CD4-positive, alpha-beta T cell treated with Interleukin-17A for 4 hours (primary cell): ENCODE results near the gene SMURF1.
"Not testable (repeated sequence)": the region's sequence is repeated elsewhere in the genome, so short reads cannot be mapped to it uniquely, and the experiment has no call there.

Experiments
- DNase-seq: peaks from one replicate; pipeline ENCODE4 v3.0.0-alpha.2; 2020; ENCODE audit warnings: mixed read lengths

Gene SMURF1

DNA sequence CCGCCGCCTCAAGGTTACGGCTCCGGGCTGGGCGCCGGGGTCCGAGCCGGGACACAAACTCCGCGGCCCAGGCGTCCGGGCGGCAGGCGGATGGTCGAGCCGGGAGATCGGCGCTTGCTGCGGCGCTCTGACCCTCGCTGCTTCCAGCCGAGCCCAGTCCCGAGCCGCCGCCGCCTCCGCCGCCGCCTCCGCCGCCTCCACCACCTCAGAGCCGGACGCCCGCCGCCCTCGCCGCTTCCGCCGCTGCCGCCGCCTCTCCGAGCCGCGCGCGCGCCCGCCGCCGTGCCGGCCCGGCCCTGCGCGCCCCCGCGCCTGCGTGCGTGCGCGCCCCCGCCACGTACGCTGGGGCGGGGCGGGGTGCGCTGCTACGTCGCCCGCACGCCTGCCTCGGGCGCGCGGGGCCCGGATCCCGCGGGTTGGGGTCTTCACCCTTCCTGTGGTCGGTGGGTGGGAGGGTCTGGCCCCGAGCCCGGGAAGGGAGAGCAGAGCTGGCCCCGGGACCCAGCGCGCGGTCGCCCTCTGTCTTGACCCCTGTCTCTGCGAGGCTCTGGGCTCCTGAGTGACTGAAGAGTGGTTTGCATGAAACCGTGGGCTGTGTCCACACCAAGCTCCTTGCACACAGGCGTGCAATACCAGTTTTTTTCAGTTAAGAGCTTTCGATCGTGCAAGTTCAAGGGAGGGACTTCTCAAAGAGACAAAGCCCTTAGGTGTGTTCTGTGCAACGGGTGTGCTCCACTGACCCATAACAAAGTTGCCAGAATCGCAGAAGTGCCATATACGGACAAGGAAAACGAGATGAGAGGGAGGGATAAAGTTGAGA is at the start of gene SMURF1:
Gene SMURF1 (minus strand): TSS at position 256 of the 820 bp plus-strand sequence. CDS start 328 bp downstream, outside the sequence.
- peak; percentile 82 for DNase-seq

GRCh38 chr7:99191869-99192596 is 48.1 kb upstream of the SMURF1 start:
- DNase-seq, result no peak

GRCh38 chr7:99190359-99191009 is 46.6 kb upstream of the SMURF1 start:
- DNase-seq, result no peak

GRCh38 chr7:99189222-99189621 is 45.3 kb upstream of the SMURF1 start:
- DNase-seq, result no peak

DNA sequence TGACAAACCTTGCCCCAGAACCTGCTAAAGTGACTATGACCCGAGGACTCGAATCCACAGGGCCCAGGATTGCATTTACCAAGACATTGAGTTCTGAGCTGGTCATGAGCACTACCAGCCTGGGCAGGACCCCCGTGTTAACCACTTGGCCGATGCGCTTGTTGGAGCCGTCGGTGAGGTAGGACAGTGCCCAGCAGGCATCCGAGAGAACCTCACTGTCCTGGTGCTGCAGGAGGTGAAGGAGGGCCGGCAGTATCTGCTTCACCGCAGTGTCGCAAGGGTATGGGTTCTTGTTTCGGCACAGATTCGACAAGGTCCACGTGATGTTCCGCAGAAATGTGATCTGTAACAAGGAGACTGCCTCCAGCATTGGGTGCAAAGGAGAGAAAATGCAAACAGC is 44.3 kb upstream of the SMURF1 start:
- DNase-seq, result no peak

DNA sequence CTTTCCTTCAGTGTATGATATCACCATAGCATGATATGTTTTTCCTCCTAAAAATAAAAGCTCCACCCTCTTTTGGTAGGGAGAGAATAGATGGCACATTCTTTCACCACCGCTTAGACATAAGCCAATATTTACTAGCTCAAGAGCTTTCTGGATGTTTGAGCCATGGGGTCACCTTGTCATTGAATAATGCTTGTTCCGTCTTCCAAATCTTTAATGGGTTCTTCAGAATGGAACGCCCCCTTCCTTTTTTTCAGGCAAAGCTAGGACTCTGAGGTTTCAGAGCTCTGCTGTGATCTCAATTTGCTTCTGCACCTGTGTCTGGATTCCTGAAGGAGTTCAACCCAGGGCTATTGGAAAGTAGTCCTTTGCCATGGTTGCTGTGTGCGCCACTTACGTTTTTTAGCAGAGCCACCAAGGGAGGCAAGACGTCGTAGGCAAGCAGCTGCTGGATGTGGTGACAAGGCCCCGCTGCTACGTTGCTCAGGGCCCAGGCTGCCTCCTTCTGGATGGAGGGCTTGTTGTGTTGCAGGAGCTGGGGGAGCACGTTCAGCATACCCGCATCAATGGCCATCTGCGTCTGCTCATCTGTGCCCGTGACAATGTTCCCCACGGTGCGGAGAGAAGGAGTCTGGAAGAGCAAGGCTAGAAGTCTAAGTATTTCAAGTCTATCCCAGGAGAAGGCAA is 40.8 kb upstream of the SMURF1 start:
- DNase-seq, result no peak

GRCh38 chr7:99180067-99180650 is 36.3 kb upstream of the SMURF1 start:
- no peak for DNase-seq

GRCh38 chr7:99177165-99177564 is 33.3 kb upstream of the SMURF1 start:
- no peak for DNase-seq

- DNase-seq, result no peak
Measured at GRCh38 chr7:99173787-99174186, 29.9 kb upstream of the SMURF1 start.

- DNase-seq, result no peak
Measured at GRCh38 chr7:99171731-99172130, 27.8 kb upstream of the SMURF1 start.

DNA sequence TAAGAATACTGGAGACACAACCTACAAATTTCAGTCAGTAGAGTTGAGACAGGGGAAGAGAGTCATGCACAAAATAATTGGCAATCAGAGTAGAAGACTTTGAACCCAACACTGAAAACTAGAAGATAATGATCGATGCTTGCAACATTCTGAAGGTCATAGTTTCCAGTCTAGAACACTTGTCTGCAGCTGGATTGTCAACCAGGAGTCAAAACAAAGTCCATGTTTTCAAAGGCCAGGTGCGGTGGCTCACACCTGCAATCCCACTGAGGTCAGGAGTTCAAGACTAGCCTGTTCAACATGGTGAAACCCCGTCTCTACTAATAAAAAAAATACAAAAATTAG is 26.8 kb upstream of the SMURF1 start:
- no peak for DNase-seq

DNA sequence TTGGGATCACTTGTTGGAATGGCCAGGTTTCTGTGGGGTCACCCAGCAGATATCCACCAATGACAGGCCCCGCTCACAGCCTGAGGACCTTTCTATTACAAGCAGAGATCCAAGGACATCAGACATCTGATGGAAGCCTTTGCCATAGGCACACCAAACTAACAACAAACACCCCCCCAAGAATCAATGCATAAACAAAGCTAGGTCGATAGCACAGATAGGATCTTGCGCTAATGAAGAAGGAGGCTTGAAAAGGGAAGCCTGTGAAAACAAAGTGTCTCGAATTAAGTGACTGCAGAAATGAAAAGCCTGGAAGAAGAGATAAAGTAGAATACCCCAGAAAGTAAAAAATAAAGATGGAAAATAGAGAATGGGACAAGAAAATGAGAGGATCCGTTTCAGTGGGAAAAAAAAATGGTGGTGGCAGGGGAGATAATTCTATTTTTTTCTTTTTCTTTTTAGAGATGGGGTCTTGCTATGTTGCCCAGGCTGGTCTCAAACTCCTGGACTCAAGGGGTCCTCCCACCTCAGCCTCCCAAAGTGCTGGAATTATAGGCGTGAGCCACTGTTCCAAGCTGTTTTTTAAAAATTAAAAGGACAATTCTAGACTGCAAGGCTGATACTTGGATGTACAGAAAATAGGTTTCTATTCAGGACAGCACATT is 26.3 kb upstream of the SMURF1 start:
- DNase-seq, result no peak

DNA sequence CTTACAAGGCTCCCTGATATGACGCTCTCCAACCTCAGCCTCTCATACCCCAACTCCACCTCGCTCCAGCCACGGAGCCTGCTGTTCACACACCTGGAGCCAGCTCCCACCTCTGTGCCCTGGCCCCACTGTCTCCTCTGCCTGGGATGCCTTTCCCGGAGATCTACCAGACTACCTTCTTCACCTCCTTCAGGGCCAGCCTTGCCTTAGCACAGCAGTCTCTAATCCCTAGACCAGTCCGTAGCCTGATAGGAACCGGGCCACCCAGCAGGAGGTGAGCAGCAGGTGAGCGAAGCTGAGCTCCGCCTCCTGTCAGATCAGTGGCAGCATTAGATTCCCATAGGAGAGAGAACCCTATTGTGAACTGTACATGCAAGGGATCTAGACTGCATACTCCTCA is 23.2 kb upstream of the SMURF1 start:
- no peak for DNase-seq

DNA sequence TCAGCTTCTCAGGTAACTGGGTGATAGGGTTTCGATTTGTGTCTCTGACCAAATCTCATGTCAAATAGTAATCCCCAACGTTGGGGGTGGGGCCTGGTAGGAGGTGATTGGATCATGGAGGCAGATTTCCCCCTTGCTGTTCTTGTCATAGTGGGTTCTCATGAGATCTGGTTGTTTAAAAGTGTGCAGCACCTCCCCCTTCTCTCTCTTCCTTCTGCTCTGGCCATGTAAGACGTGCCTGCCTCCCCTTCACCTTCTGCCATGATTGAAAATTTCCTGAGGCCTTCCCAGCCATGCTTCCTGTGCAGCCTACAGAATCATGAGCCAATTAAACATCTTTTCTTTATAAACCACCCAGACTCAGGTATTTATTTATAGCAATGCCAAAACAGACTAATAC is 21.9 kb upstream of the SMURF1 start:
- no peak for DNase-seq

- not testable (repeated sequence) for DNase-seq
Measured at GRCh38 chr7:99163669-99164068, 19.8 kb upstream of the SMURF1 start.

- DNase-seq, result no peak
Measured at GRCh38 chr7:99156649-99157048, 12.7 kb upstream of the SMURF1 start.

DNA sequence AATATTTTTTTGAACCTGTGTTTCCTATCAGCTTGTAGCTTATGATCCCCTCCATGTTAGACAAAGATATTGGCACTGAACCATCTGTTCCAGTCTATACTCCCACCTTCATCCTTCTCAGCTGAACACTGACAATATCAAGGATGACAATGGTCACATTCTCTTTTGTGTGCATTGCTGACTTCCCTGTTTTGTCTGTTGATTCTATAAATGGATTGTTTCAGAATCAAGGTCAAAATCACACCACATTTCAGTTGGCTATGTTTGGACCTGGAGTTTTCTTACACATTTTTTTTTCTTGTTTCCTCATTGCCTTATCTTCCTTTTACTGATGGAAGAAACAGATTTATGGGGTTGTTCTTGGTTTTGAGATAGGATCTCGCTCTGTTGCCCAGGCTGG is 11.3 kb upstream of the SMURF1 start:
- no peak for DNase-seq

- DNase-seq, result no peak
Measured at GRCh38 chr7:99146979-99147378, 3.1 kb upstream of the SMURF1 start.

GRCh38 chr7:99143521-99143852 is 421 bp downstream of the SMURF1 start:
- no peak for DNase-seq

DNA sequence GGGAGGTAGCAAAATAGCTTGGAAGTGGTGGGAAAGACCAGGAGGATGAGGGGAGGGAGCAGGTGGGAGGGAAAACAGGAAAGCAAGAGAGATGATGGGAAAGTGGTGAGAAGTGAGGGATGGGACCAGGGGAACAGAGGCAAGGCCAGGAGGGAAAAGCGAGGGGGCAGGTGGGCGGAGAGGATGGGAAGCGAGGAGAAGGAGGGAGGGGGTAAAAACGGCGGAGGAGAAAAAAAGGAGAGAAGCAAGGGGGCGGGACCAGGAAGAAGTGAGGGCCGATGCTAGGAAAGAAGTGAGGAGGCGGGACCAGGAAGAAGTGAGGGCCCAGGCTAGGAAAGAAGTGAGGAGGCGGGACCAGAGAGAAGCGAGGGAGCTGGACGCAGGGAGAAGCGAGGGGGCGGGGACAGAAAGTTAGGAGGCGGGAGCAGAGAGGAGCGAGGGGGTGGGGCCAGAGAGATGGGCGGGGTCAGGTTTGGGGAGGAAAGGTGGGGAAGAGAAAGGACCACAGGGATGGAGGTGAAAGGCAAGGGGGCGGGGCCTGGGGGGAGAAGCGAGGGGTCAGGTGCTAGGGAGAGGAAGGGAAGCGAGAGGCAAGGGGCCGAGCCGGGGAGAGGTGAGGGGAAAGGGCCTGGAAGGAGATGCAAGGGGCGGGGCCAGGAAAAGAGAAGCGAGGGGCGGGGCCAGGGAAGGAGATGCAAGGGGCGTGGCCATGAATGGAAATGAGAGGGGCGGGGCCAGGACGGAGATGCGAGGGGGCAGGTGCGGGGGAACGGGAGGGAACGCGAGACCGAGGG is 984 bp downstream of the SMURF1 start:
- DNase-seq, result peak; percentile 90
